HEK293 (cell line): Measurements from ENCODE around the gene MOB3C.

Source experiments
- CTCF ChIA-PET: fragments of 350-600 bp; formaldehyde crosslinking; extraction: SDS; loops from one replicate; lab custom pipeline; 2021; ENCODE audit warnings: antibody characterized with exemption; lab: Yijun Ruan, JAX
- POLR2A ChIA-PET: fragments of 300-600 bp; formaldehyde crosslinking; extraction: SDS; loops from one replicate; lab custom pipeline; 2020; ENCODE audit warnings: antibody characterized with exemption, inconsistent platforms; lab: Yijun Ruan, JAX
- H3K27ac ChIP-seq: fragments of 200-500 bp; sonication (Bioruptor generic); 2 replicates; pipeline ENCODE4 v1.5.1; 2014; ENCODE audit warnings: low read depth, low read length, control low read depth, inconsistent platforms; ENCODE audit errors: extremely low read depth
- H3K36me3 ChIP-seq, 2 experiments: fragments of 200-500 bp in 1 of 2; sonication (Bioruptor generic) in 1 of 2; 1 replicate in 1 of 2; 2 replicates in 1 of 2; pipeline ENCODE4 v1.5.1; 2014 to 2017; ENCODE audit warnings: inconsistent platforms in 2 of 2, low read length in 2 of 2; ENCODE audit not compliant: control insufficient read depth in 2 of 2, insufficient read depth in 1 of 2
- H3K4me1 ChIP-seq: fragments of 200-500 bp; sonication (Bioruptor generic); 2 replicates; pipeline ENCODE4 v1.5.1; 2014; ENCODE audit warnings: mild to moderate bottlenecking, low read length, inconsistent platforms; ENCODE audit not compliant: control insufficient read depth, insufficient read depth
- H3K4me3 ChIP-seq: 2 replicates; pipeline ENCODE4 v1.5.1; 2011; ENCODE audit warnings: low read depth, mild to moderate bottlenecking, control low read depth, low read length, moderate library complexity
- H3K9me3 ChIP-seq: fragments of 200-500 bp; sonication (Bioruptor generic); 2 replicates; pipeline ENCODE4 v1.5.1; 2014; ENCODE audit warnings: low read depth, low read length, inconsistent platforms; ENCODE audit not compliant: control insufficient read depth, insufficient read depth
- HOXD13 ChIP-seq: sonication (generic); formaldehyde crosslinking; IDR thresholded peaks from 2 replicates; pipeline ENCODE4 v1.8.0; 2022; ENCODE audit warnings: missing genetic modification reagents, borderline replicate concordance
- KLF9 ChIP-seq: fragments of 450-650 bp; formaldehyde crosslinking; IDR thresholded peaks from 2 replicates; pipeline ENCODE4 v1.5.1; 2016; ENCODE audit warnings: missing biosample characterization, missing genetic modification characterization, low read depth
- MEIS1 ChIP-seq: sonication (generic); formaldehyde crosslinking; IDR thresholded peaks from 2 replicates; pipeline ENCODE4 v1.8.1; 2022; ENCODE audit warnings: missing genetic modification reagents, mild to moderate bottlenecking, borderline replicate concordance
- PATZ1 ChIP-seq: fragments of 450-650 bp; formaldehyde crosslinking; IDR thresholded peaks from 2 replicates; pipeline ENCODE4 v1.5.1; 2016; ENCODE audit warnings: missing biosample characterization, missing genetic modification characterization
- REPIN1 ChIP-seq: fragments of 450-650 bp; formaldehyde crosslinking; IDR thresholded peaks from 2 replicates; pipeline ENCODE4 v1.5.1; 2017; ENCODE audit warnings: missing biosample characterization, missing genetic modification characterization, low read depth
- SP2 ChIP-seq: fragments of 450-650 bp; formaldehyde crosslinking; IDR thresholded peaks from 2 replicates; pipeline ENCODE4 v1.5.1; 2016; ENCODE audit warnings: missing biosample characterization, missing genetic modification characterization
- SP3 ChIP-seq: fragments of 450-650 bp; formaldehyde crosslinking; IDR thresholded peaks from 2 replicates; pipeline ENCODE4 v1.5.1; 2016; ENCODE audit warnings: missing biosample characterization, missing genetic modification characterization
- ZBTB11 ChIP-seq: fragments of 450-650 bp; formaldehyde crosslinking; conservative IDR thresholded peaks from 2 replicates; pipeline ENCODE4 v1.5.1; 2016; ENCODE audit warnings: low read depth, missing biosample characterization, missing genetic modification characterization
- ZNF155 ChIP-seq: fragments of 450-650 bp; formaldehyde crosslinking; IDR thresholded peaks from 2 replicates; pipeline ENCODE4 v1.5.1; 2016; ENCODE audit warnings: missing biosample characterization, missing genetic modification characterization
- ZNF184 ChIP-seq: fragments of 450-650 bp; IDR thresholded peaks from 2 replicates; pipeline ENCODE4 v1.5.1; 2018; ENCODE audit warnings: missing biosample characterization, mild to moderate bottlenecking, missing genetic modification characterization
- ZNF214 ChIP-seq: fragments of 450-650 bp; formaldehyde crosslinking; IDR thresholded peaks from 2 replicates; pipeline ENCODE4 v1.5.1; 2017; ENCODE audit warnings: missing biosample characterization, mild to moderate bottlenecking, missing genetic modification characterization, borderline replicate concordance
- ZNF280C ChIP-seq: fragments of 450-650 bp; formaldehyde crosslinking; IDR thresholded peaks from 2 replicates; pipeline ENCODE4 v1.5.1; 2016; ENCODE audit warnings: missing biosample characterization, missing genetic modification characterization
- ZNF600 ChIP-seq: fragments of 450-650 bp; formaldehyde crosslinking; IDR thresholded peaks from 2 replicates; pipeline ENCODE4 v1.5.1; 2016; ENCODE audit warnings: missing biosample characterization, missing genetic modification characterization
- ZNF623 ChIP-seq: fragments of 450-650 bp; formaldehyde crosslinking; IDR thresholded peaks from 2 replicates; pipeline ENCODE4 v1.5.1; 2016; ENCODE audit warnings: missing biosample characterization, missing genetic modification characterization
- ZNF701 ChIP-seq: fragments of 450-650 bp; formaldehyde crosslinking; IDR thresholded peaks from 2 replicates; pipeline ENCODE4 v1.5.1; 2016; ENCODE audit warnings: missing biosample characterization, missing genetic modification characterization
- ZNF707 ChIP-seq: fragments of 450-650 bp; formaldehyde crosslinking; IDR thresholded peaks from 2 replicates; pipeline ENCODE4 v1.5.1; 2016; ENCODE audit warnings: missing biosample characterization, missing genetic modification characterization
- TF ChIP-seq, protein P1 (sequence below): fragments of 450-650 bp; formaldehyde crosslinking; IDR thresholded peaks from 2 replicates; pipeline ENCODE4 v1.5.1; 2016; ENCODE audit warnings: missing biosample characterization, missing genetic modification characterization
- TF ChIP-seq, protein P2 (sequence below): fragments of 450-650 bp; formaldehyde crosslinking; IDR thresholded peaks from 2 replicates; pipeline ENCODE4 v1.5.1; 2017; ENCODE audit warnings: missing biosample characterization, missing genetic modification characterization
- TF ChIP-seq, protein P3 (sequence below): fragments of 450-650 bp; formaldehyde crosslinking; IDR thresholded peaks from 2 replicates; pipeline ENCODE4 v1.5.1; 2016; ENCODE audit warnings: missing biosample characterization, missing genetic modification characterization
- TF ChIP-seq, protein P4 (sequence below): fragments of 450-650 bp; formaldehyde crosslinking; IDR thresholded peaks from 2 replicates; pipeline ENCODE4 v1.5.1; 2016; ENCODE audit warnings: missing biosample characterization, missing genetic modification characterization
- TF ChIP-seq, protein P5 (sequence below): fragments of 450-650 bp; formaldehyde crosslinking; IDR thresholded peaks from 2 replicates; pipeline ENCODE4 v1.5.1; 2016; ENCODE audit warnings: missing biosample characterization, missing genetic modification characterization, low read depth

The MOB3C gene

DNA sequence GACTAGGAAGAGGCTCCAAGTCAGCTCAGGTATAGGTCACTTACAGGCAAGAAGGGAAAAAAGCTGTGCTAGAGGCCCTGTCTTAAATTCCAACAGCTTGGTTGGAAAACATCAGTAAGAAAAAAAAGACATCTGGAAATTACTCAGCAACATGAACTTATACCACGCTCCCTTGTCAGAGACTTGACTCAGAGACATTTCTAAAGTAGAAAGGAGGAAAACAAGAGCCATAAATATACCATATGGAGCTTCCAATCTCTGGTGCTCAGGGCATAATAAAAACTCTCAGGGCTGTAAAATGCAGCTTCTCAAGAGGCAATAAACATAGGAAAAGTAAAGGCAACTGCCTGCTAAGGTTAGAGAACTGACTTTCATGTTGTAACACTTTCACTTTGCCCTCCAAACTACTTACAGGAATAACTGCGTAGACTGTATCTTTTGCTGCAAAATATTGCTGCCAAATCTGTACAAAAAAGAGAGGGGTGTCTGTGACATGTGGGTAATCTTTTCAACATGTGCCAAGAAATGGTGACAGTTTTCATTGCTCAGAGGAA, 36.9 kb upstream of the MOB3C start:
- H3K4me3 ChIP-seq: no peak overlapping the region
- H3K27ac ChIP-seq: no peak overlapping the region
- H3K4me1 ChIP-seq: no peaks in the 10 kb centered on the region
- CTCF ChIA-PET: interaction anchor here (0.6 kb wide), 2 partner anchors 30 to 210 kb away, joined by 3 to 10 read pairs; no protein-coding TSS in a partner anchor
- no peaks in the 10 kb centered on the region for H3K9me3 ChIP-seq
- peaks cover 30 to 89% of the 10 kb centered on the region in 2 experiments for H3K36me3 ChIP-seq
- POLR2A ChIA-PET: interaction anchor here (0.9 kb wide), 1 partner anchor 14 kb away, joined by 3 read pairs; the partner anchor contains the start of gene ATPAF1
- TF ChIP-seq, protein P1, sequence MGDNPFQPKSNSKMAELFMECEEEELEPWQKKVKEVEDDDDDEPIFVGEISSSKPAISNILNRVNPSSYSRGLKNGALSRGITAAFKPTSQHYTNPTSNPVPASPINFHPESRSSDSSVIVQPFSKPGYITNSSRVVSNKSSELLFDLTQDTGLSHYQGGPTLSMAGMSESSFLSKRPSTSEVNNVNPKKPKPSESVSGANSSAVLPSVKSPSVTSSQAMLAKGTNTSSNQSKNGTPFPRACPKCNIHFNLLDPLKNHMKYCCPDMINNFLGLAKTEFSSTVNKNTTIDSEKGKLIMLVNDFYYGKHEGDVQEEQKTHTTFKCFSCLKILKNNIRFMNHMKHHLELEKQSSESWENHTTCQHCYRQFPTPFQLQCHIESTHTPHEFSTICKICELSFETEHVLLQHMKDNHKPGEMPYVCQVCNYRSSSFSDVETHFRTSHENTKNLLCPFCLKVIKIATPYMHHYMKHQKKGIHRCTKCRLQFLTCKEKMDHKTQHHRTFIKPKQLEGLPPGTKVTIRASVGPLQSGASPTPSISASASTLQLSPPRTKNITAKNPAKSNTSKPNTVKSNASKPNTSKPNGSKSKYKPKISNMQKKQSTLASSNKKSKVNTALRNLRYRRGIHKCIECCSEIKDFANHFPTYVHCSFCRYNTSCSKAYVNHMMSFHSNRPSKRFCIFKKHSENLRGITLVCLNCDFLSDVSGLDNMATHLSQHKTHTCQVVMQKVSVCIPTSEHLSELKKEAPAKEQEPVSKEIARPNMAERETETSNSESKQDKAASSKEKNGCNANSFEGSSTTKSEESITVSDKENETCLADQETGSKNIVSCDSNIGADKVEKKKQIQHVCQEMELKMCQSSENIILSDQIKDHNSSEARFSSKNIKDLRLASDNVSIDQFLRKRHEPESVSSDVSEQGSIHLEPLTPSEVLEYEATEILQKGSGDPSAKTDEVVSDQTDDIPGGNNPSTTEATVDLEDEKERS (tag by site-specific recombination): no peak
- no peak for TF ChIP-seq ZNF184
- TF ChIP-seq SP2 (tag by site-specific recombination): no peak
- TF ChIP-seq, protein P2, sequence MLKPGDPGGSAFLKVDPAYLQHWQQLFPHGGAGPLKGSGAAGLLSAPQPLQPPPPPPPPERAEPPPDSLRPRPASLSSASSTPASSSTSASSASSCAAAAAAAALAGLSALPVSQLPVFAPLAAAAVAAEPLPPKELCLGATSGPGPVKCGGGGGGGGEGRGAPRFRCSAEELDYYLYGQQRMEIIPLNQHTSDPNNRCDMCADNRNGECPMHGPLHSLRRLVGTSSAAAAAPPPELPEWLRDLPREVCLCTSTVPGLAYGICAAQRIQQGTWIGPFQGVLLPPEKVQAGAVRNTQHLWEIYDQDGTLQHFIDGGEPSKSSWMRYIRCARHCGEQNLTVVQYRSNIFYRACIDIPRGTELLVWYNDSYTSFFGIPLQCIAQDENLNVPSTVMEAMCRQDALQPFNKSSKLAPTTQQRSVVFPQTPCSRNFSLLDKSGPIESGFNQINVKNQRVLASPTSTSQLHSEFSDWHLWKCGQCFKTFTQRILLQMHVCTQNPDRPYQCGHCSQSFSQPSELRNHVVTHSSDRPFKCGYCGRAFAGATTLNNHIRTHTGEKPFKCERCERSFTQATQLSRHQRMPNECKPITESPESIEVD (tag by site-specific recombination): peak; percentile 100
- no peak for TF ChIP-seq ZNF214
- TF ChIP-seq, protein P3, sequence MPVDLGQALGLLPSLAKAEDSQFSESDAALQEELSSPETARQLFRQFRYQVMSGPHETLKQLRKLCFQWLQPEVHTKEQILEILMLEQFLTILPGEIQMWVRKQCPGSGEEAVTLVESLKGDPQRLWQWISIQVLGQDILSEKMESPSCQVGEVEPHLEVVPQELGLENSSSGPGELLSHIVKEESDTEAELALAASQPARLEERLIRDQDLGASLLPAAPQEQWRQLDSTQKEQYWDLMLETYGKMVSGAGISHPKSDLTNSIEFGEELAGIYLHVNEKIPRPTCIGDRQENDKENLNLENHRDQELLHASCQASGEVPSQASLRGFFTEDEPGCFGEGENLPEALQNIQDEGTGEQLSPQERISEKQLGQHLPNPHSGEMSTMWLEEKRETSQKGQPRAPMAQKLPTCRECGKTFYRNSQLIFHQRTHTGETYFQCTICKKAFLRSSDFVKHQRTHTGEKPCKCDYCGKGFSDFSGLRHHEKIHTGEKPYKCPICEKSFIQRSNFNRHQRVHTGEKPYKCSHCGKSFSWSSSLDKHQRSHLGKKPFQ (tag by site-specific recombination): no peak
- no peak for TF ChIP-seq PATZ1 (tag by site-specific recombination)
- TF ChIP-seq ZNF623 (tag by site-specific recombination): no peak
- TF ChIP-seq MEIS1 (CRISPR knock-in tag): no peak
- TF ChIP-seq SP3 (tag by site-specific recombination): no peak
- TF ChIP-seq, protein P4, sequence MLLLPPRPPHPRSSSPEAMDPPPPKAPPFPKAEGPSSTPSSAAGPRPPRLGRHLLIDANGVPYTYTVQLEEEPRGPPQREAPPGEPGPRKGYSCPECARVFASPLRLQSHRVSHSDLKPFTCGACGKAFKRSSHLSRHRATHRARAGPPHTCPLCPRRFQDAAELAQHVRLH: 0 out of 2 replicates have a peak, but pooled peaks have one; percentile 30
- no peak for TF ChIP-seq REPIN1 (tag by site-specific recombination)
- no peak for TF ChIP-seq HOXD13 (CRISPR knock-in tag)
- TF ChIP-seq ZNF155: no peak
- TF ChIP-seq ZNF600 (tag by site-specific recombination): no peak
- TF ChIP-seq, protein P5, sequence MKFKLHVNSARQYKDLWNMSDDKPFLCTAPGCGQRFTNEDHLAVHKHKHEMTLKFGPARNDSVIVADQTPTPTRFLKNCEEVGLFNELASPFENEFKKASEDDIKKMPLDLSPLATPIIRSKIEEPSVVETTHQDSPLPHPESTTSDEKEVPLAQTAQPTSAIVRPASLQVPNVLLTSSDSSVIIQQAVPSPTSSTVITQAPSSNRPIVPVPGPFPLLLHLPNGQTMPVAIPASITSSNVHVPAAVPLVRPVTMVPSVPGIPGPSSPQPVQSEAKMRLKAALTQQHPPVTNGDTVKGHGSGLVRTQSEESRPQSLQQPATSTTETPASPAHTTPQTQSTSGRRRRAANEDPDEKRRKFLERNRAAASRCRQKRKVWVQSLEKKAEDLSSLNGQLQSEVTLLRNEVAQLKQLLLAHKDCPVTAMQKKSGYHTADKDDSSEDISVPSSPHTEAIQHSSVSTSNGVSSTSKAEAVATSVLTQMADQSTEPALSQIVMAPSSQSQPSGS (tag by site-specific recombination): no peak
- TF ChIP-seq KLF9 (tag by site-specific recombination): no peak
- no peak for TF ChIP-seq ZNF280C
- no peak for TF ChIP-seq ZNF707 (tag by site-specific recombination)
- no peak for TF ChIP-seq ZBTB11
- no peak for TF ChIP-seq ZNF701
